Activated CD4-positive, CD25-positive, alpha-beta regulatory T cell (primary cell): ENCODE data around the gene PAEP.
"Not testable (repeated sequence)": the region's sequence is repeated elsewhere in the genome, so short reads cannot be mapped to it uniquely, and the experiment has no call there.

ENCODE experiments used
- DNase-seq, 4 experiments: peaks; one replicate each; lab custom pipeline; 2025; lab: John Stamatoyannopoulos, UW

The PAEP gene

DNA sequence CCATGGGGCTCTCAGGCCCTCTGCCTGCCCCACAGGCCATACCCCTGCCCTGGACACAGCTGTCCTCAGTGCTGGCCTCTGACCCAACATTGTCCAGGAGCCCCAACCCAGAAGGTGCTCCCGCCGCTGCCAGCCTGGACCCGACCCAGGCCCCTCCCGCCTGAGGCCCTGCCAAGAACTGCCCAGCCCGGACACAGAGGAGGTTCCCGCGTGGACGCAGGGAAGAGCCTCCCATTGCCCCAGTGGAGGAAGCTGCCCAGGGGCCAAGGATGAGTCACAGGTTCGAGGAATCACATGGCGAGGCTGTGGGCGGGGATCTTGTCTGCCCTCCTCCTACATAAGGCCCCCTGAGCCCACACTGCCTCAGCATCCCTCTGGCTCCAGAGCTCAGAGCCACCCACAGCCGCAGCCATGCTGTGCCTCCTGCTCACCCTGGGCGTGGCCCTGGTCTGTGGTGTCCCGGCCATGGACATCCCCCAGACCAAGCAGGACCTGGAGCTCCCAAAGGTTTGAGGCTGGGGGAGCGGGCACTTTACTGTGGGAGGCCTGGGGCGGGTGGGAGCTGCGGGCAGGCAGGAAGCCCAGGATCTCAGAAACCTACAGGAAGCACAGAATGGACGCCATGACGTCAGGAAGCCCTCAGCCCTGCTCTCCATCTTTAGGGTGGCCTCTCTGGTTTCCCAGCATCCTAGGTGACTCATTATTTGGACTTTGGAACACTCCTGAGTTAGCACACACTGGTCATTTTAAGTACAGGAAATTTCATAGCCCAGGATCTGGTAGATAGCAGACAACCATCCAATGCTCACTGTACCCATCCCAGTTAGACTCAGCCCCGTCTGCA, at the start of gene PAEP:
Gene PAEP, plus strand, starts transcription at position 366 of the 844 bp plus-strand sequence.
- no peak for DNase-seq

- no peak for DNase-seq
Measured at GRCh38 chr9:135512241-135512603, 49.3 kb upstream of the PAEP start.

- no peak for DNase-seq
Measured at GRCh38 chr9:135512904-135513303, 48.7 kb upstream of the PAEP start.

GRCh38 chr9:135513351-135513846, 48.2 kb upstream of the PAEP start:
- no peak for DNase-seq

DNA sequence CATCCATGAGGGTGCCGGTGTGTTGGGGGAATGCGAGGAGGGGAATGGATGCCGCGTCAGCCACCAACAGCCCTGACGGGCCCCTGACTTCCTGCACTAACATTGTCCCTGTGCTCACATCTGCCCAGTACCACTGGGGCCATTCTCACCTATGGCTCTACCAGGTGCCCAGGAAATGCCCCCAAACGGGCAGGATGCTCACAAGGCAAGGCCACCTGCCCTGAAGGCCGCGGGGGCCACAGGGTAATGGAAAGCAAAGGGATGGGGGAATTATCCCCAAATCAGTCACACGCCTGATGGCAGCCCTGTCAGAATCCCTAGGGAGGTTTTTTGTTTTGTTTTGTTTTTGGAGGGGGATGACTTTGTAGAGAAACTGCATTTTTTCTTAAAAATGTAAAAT, 47.6 kb upstream of the PAEP start:
- not testable (repeated sequence) for DNase-seq

- DNase-seq: no peak
Measured at GRCh38 chr9:135514342-135515082, 47.0 kb upstream of the PAEP start.

DNA sequence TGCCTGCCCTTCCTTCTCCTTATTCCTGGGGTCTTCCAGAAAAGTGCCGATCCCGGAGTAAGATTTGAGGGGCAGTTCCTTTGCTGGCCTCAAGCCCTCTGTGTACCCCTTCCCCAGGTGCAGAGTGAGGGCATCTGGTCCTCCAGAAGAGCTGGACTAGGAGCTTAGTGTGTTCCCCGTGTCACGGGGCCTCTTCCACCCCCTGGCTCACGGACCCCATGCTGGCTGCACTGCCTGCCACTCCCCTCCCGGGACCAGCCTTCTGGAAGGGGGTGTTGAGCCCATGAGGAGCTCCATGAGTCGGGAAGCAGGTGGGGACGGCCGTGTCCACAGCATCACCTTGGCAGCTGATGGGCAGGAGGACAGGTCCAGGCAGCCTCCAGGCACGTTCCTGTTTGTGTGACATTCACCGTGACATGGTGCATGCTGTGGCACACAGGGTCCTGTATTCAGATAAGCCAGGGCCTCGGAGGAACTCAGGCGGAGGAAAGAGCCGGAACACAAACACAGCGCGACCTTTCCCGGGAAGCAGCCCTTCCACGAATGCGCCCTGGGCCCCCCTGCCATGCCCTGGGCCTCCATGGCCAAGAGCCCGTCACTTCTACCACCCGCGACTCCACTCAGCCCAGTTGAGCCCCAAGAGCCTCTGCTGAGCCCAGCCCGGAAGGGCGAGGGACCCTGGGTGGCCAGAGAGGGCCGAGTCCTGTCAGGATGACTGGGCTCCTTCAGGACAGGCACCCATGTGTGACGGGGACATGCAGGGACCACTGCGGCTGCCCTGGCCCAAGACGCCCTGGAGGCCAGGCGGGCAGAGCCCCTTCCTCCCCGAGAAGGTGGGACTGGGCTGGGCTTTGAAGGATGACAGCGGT, 46.2 kb upstream of the PAEP start:
- no peak for DNase-seq

DNA sequence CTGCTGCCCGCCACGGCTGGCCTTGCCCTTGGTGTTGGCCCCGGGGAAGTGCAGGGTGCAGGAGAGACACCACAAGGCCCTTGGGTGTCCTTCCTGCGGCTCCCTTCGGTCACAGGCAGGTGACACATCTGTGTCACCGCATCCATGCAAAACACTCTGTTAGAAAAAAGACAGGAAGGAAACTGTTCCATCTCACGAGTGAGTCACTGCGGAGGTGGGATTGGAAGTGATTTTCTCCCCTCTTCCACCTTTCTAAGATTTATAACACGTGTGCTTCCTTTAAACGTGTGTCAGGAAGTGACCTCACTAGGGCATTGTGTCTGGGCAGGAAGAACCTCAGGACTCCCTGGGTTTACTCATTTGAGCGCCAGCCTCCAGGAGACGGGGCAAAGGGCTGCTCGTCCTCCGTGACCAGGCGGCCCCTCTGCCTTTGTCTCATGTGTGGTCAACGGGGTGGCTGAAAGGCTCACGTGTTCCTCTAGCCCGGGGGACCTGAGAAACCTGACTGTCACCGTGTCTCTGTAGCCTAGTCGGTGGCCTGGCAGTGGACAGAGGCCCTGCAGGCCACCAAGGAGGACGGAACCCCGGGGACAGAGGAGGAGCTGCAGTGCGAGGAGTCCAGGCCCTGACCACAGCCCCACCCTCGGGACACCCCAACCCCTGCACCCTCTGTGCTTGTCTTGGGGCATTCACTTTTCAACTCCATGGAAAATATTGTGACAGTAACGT, 45.3 kb upstream of the PAEP start:
- no peak for DNase-seq

GRCh38 chr9:135517407-135517822, 44.1 kb upstream of the PAEP start:
- DNase-seq: no peak

DNA sequence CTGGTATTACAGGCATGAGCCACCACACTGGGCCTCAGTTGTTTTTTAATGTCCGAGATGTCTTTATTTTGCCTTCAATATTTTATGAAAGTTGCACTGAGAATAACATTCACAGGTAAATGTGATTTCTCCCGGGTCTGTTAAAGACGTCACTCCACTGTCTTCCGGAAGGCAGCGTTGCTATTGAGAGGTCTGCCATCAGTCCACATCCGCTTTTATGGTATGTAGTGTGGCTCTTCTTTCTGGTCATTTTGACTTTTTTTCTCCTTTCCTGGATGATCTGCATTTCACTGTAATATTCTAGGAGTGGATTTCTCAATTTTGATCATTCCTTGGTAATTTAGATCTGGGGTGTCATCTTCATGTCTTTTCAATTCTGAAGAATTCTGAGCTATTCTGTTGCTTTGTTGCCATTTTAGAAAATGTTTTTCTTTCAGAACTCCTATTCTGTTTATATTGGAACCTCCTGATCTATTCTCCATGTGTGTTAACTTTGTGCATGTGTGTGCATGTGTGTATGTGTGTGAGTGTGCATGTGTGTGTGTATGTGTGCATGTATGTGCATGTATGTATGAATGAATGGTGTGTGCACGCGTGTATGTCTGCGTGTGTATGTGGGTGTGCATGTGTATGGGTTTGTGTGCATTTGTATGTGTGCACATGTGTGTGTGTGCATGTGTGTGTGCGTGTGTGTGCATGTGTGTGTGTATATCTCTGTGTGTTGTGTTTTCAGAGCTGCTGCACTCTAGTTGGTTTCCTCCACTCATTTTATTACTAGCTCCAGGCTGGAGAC, 42.2 kb upstream of the PAEP start:
- DNase-seq: no peak

- DNase-seq: no peak
Measured at GRCh38 chr9:135520916-135521607, 40.5 kb upstream of the PAEP start, which contains the start of gene LCN1. Gene LCN1 (plus strand): TSS chr9:135521440. CDS start chr9:135521498, 58 bp downstream.

DNA sequence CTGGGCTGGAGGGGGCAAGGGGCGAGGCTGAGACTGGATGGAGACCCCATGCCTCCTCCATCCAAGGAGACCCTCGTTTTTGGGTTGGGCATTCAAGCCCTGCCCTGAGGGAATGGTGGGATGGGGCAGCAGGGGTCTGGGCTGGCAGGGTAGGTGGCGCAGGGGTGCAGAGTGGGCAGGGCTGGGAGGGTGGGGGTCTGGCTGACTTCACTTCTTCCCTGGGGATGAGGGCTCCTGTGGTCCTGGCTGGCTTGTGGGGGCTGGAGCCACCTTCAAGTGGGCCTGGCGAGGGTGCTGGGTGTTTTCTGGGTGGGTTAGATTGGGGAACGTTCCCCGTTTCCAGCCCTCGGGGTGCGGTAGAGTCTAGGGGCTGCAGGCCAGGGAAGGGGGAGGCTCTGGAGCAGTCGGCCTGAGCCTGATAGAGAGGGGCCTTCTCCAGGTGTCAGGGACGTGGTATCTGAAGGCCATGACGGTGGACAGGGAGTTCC, 39.9 kb upstream of the PAEP start:
- no peak for DNase-seq

- DNase-seq: no peak
Measured at GRCh38 chr9:135522137-135522877, 39.2 kb upstream of the PAEP start.

- DNase-seq: no peak
Measured at GRCh38 chr9:135522931-135523330, 38.6 kb upstream of the PAEP start.

- no peak for DNase-seq
Measured at GRCh38 chr9:135523521-135524129, 37.9 kb upstream of the PAEP start.

DNA sequence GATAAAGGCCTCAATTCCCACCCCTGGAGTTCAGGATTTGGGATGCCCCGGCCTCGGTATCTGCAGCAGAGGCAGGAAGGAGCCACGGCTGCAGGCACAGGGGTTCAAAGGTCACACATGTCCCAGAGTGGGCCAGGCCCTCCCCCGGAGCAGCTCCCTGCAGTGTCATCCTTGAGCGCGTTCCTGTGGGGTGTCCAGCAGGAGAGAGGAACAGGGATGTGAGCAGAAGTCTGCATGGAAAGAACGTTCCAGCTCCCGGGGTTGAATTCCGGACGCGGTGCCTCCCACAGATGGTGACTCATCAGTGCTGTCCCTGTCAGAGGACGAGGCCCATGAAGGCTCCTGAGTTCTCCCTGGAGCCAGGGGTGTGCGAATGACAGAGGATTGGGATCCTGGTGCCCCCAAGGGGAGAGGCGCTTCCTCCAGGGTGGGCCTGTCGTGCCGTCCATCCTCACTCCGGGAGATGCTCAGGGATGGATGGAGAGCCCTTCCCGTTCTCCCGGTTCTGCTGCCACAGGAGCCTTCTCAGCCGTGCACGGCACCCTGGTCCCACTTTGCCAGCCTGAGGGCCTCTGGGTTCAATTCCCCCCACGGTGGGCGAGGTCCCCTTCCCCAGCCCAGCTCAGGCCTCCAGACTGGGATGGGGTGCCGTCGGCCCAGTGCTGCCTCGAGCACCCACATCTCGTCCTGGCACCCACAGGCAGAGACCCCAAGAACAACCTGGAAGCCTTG, 37.3 kb upstream of the PAEP start:
- DNase-seq: no peak

DNA sequence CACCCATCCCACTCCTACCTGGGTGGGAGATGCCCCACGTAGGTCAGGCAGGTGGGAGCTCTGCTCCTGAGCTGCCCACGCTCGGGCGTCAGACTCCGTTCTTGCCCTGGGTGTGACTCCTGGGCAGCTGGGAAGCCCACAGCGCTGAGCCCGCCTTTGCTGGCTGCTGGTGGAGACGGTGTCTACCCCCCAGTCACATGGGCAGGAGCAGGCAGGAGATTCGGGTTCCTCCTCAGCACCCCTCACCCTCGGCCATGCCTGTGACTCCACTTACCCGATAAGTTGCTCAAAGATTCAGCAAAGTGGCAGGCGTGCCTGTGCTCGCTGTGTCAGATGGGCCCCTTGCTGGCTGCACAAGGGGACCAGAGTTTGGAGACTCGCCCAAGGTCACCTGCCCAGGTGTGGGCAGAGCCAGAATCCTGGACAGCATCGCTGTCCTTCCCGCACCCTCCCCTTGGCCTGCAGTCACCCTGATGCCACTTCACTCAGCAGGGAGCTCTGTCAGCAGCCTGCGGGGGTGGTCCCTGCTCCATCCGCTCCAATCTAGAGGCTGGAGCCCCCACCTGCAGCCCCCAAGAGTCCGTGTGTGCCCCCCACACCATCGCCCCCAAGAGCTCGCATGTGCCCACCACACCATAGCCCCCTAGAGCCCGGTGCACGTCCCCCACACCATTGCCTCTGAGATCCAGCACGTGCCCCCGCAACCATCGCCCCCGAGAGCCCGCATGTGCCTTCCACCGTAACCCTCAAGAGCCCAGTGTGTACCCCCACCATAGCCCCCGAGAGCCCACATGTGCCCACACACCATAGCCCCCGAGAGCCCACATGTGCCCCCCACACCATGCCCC, 36.1 kb upstream of the PAEP start:
- no peak for DNase-seq
